SU-DHL-6 (cell line): Measurements from ENCODE around the gene TPD52L2.

ENCODE experiments used
- H2AFZ ChIP-seq: fragments of 200-600 bp; sonication (generic); 2 replicates; pipeline ENCODE4 v1.6.1; 2014; ENCODE audit warnings: low read depth, mild to moderate bottlenecking, moderate library complexity, mixed read lengths, antibody characterized with exemption, low read length; ENCODE audit not compliant: severe bottlenecking
- H3F3A ChIP-seq: fragments of 200-600 bp; shearing (Covaris generic); 2 replicates; pipeline ENCODE4 v1.6.0; 2016; ENCODE audit warnings: antibody characterized with exemption, mild to moderate bottlenecking; ENCODE audit not compliant: insufficient read depth
- H3K27ac ChIP-seq: fragments of 200-600 bp; sonication (generic); 2 replicates; pipeline ENCODE4 v1.5.1; 2016; ENCODE audit warnings: low read depth, mild to moderate bottlenecking, low read length, moderate library complexity, mixed read lengths
- H3K27me3 ChIP-seq: fragments of 200-600 bp; sonication (generic), shearing (Covaris generic); 2 replicates; pipeline ENCODE4 v1.6.0; 2014; ENCODE audit warnings: mild to moderate bottlenecking, low read length
- H3K36me3 ChIP-seq: fragments of 200-600 bp; sonication (generic); 2 replicates; pipeline ENCODE4 v1.6.1; 2014; ENCODE audit warnings: mild to moderate bottlenecking, low read length, mixed read lengths
- H3K4me2 ChIP-seq: fragments of 300-600, 200-600 bp; shearing (Covaris generic), sonication (generic); 2 replicates; pipeline ENCODE4 v1.6.0; 2014; ENCODE audit warnings: low read length, low read depth, mild to moderate bottlenecking; ENCODE audit not compliant: poor library complexity, severe bottlenecking
- H3K4me3 ChIP-seq: fragments of 200-600 bp; sonication (generic); 2 replicates; pipeline ENCODE4 v1.5.1; 2014; ENCODE audit warnings: antibody characterized with exemption, low read length, mild to moderate bottlenecking, mixed read lengths; ENCODE audit not compliant: insufficient read depth, poor library complexity, severe bottlenecking
- H3K79me2 ChIP-seq: fragments of 200-600 bp; sonication (generic); 2 replicates; pipeline ENCODE4 v1.6.1; 2014; ENCODE audit warnings: mild to moderate bottlenecking, low read length, moderate library complexity; ENCODE audit not compliant: insufficient read depth
- H3K9ac ChIP-seq: fragments of 200-600 bp; sonication (generic); 2 replicates; pipeline ENCODE4 v1.7.0; 2014; ENCODE audit warnings: mild to moderate bottlenecking, low read length
- H3K9me2 ChIP-seq: fragments of 200-600 bp; sonication (generic); replicated peaks from 2 replicates; pipeline ENCODE4 v1.6.1; 2014; ENCODE audit warnings: low read length; ENCODE audit not compliant: insufficient read depth
- H3K9me3 ChIP-seq: fragments of 200-600 bp; sonication (generic); 2 replicates; pipeline ENCODE4 v1.6.1; 2014; ENCODE audit warnings: low read length, mixed read lengths; ENCODE audit not compliant: insufficient read depth
- H4K20me1 ChIP-seq: fragments of 200-600 bp; sonication (generic); 2 replicates; pipeline ENCODE4 v1.6.1; 2014; ENCODE audit warnings: low read depth, mild to moderate bottlenecking, antibody characterized with exemption, low read length, moderate library complexity, mixed read lengths
- EZH2phosphoT487 ChIP-seq: fragments of 200-600 bp; sonication (generic), shearing (Covaris generic); conservative IDR thresholded peaks from 2 replicates; pipeline ENCODE4 v1.6.1; 2018; ENCODE audit warnings: mild to moderate bottlenecking, antibody characterized with exemption, low read length, moderate library complexity, mixed read lengths
- TF ChIP-seq, protein P1 (sequence below): fragments of 200-600 bp; sonication (generic); IDR thresholded peaks from one replicate; pipeline ENCODE4 v1.5.1; 2017; ENCODE audit warnings: antibody characterized with exemption, mild to moderate bottlenecking, low read length, moderate library complexity; ENCODE audit not compliant: insufficient read depth, poor library complexity, severe bottlenecking

TPD52L2 gene

DNA sequence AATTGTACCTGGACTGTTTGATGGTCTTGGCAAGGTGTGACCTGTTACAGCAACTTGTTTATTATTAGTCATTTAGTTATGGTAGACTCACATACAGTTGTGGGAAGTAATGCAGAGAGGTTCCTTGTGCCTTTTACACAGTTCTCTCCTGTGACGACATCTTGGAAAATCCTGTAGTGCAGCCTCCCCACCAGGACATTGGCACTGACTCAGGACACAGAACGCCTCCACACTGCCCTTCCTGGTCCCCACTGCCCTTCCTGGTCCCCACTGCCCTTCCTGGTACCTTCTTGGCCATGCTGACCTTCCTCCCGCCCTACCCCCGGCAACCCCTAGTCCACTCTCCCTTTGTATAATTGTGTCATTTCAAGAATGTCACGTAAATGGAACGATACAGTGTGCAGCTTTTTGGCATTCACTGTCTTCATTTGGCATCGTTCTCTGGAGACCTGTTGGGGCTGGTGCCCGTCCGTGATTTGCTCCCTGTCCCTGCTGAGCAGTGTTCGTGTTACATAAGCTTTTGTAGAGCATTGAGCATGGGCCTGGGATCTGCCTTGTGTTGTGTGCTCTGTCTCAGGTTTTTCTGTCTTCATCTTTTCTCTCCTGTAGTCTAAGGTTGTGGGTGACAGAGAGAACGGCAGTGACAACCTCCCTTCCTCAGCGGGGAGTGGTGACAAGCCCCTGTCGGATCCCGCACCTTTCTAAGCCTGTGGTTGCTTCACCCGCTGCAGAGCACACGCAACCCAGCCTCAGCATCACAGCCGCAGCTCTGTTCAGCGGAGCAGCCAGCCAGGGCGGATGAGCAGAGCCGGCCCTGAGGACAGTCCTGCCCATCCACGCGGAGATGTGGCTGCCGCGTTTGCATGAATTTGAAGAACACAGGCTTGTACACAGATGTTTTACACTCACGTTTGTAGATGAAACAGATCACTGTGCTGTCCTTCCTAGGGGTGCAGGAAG lies 24.5 kb downstream of the TPD52L2 start:
- Histone ChIP-seq H3K27me3 (no peaks in the 10 kb centered on the region), H3K9ac (no peak overlapping the region), H3K79me2 (no peaks in the 10 kb centered on the region), H3K4me2 (no peak overlapping the region), H2AFZ (no peak overlapping the region), H3K4me3 (no peak overlapping the region), H3K9me2 (no peaks in the 10 kb centered on the region), H3K9me3 (no peaks in the 10 kb centered on the region), H4K20me1 (no peaks in the 10 kb centered on the region), H3F3A (0 out of 2 replicates have a peak, but pooled peaks cover 4% of the 10 kb centered on the region), H3K27ac (no peak overlapping the region), H3K36me3 (no peaks in the 10 kb centered on the region)
- TF ChIP-seq, protein P1, sequence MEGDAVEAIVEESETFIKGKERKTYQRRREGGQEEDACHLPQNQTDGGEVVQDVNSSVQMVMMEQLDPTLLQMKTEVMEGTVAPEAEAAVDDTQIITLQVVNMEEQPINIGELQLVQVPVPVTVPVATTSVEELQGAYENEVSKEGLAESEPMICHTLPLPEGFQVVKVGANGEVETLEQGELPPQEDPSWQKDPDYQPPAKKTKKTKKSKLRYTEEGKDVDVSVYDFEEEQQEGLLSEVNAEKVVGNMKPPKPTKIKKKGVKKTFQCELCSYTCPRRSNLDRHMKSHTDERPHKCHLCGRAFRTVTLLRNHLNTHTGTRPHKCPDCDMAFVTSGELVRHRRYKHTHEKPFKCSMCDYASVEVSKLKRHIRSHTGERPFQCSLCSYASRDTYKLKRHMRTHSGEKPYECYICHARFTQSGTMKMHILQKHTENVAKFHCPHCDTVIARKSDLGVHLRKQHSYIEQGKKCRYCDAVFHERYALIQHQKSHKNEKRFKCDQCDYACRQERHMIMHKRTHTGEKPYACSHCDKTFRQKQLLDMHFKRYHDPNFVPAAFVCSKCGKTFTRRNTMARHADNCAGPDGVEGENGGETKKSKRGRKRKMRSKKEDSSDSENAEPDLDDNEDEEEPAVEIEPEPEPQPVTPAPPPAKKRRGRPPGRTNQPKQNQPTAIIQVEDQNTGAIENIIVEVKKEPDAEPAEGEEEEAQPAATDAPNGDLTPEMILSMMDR = no peak
- no peak for TF ChIP-seq EZH2phosphoT487

DNA sequence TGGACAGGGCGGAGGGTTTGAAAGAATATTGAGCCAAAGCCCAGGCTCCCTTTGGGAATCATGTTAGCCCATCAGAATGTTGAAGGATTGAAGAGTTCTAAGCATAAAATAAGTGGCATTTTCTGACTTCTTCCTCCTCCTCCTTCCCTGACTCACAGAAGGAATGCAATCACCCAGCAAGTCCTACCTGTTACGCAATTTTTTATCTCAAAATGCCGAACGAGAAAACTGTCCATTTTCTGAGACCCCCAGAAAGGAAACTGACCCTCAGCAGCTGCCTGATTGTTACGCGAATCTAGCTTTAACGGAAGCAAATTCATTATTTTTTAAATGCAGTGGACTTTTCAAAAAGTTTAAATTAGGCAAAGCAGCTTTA lies 25.1 kb downstream of the TPD52L2 start:
- Histone ChIP-seq H3K9ac (no peak overlapping the region), H3K27me3 (no peaks in the 10 kb centered on the region), H3F3A (0 out of 2 replicates have a peak, but pooled peaks cover 4% of the 10 kb centered on the region), H3K4me3 (no peak overlapping the region), H3K79me2 (no peaks in the 10 kb centered on the region), H3K9me3 (no peaks in the 10 kb centered on the region), H2AFZ (no peak overlapping the region), H3K27ac (no peak overlapping the region), H3K36me3 (no peaks in the 10 kb centered on the region), H3K9me2 (no peaks in the 10 kb centered on the region), H3K4me2 (no peak overlapping the region), H4K20me1 (no peaks in the 10 kb centered on the region)
- no peak for TF ChIP-seq EZH2phosphoT487
- TF ChIP-seq, protein P1 = no peak

DNA sequence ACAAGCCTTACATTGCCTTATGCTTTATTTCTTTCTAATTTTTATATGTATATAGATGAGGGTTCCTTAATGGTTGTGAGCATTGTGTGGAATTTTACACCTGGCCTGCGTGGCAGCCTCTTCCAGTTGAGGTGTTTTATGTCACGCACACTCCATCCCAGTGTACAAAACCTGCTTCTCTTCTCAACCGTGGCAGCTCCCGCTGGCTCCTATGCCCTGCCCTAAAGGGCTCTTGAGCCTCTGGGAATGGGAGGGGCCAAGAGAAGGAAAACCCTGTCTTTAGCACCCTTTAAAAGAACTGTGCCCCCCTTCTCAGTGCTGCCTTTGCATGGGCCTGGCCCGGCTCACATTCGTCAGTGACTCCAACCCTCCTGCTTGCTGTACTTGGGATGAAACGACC lies 25.5 kb downstream of the TPD52L2 start:
- H3F3A ChIP-seq = peaks cover 5% of the 10 kb centered on the region; the same call in 1 of the 2 replicates
- H3K9me2 ChIP-seq = no peaks in the 10 kb centered on the region
- H3K27ac ChIP-seq = no peak overlapping the region
- TF ChIP-seq, protein P1 = no peak
- TF ChIP-seq EZH2phosphoT487 = no peak
- H3K4me3 ChIP-seq = no peak overlapping the region
- peaks cover 2% of the 10 kb centered on the region for H3K79me2 ChIP-seq
- no peaks in the 10 kb centered on the region for H3K36me3 ChIP-seq
- no peak overlapping the region for H3K4me2 ChIP-seq
- no peaks in the 10 kb centered on the region for H3K27me3 ChIP-seq
- no peak overlapping the region for H3K9ac ChIP-seq
- no peaks in the 10 kb centered on the region for H3K9me3 ChIP-seq
- no peak overlapping the region for H2AFZ ChIP-seq
- H4K20me1 ChIP-seq = no peaks in the 10 kb centered on the region
